HepG2 (cell line): ENCODE results near the gene CCT5. TPM values are rescaled to one million over a fixed set of nuclear protein-coding genes. Genes with fewer than 3 reads are reported as not detected.

Experiments used
- MZF1 ChIP-seq: sonication (generic); formaldehyde crosslinking; IDR thresholded peaks from 2 replicates; pipeline ENCODE4 v1.8.1; 2023; ENCODE audit warnings: mild to moderate bottlenecking, missing genetic modification reagents, borderline replicate concordance
- NR2C2 ChIP-seq: sonication (generic); formaldehyde crosslinking; IDR thresholded peaks from 2 replicates; pipeline ENCODE4 v1.4.0; 2020; ENCODE audit warnings: missing genetic modification reagents, mild to moderate bottlenecking, moderate library complexity, borderline replicate concordance
- RORA ChIP-seq: sonication (generic); formaldehyde crosslinking; IDR thresholded peaks from 2 replicates; pipeline ENCODE4 v1.5.0; 2020; ENCODE audit warnings: mild to moderate bottlenecking, missing genetic modification reagents, moderate library complexity
- SIX4 ChIP-seq: sonication (generic); formaldehyde crosslinking; IDR thresholded peaks from 2 replicates; pipeline ENCODE4 v1.4.0; 2020; ENCODE audit warnings: missing genetic modification reagents
- SP5 ChIP-seq: IDR thresholded peaks from 2 replicates; pipeline ENCODE4 v1.6.1; 2016; ENCODE audit warnings: low read depth, borderline replicate concordance
- ZNF441 ChIP-seq: sonication (generic); formaldehyde crosslinking; IDR thresholded peaks from 2 replicates; pipeline ENCODE4 v1.7.0; 2021; ENCODE audit warnings: missing genetic modification reagents, borderline replicate concordance
- polyA plus RNA-seq, 8 experiments: library from polyadenylated mRNA; depleted of rRNA in 3 of 8; stranded (reverse) in 7 of 8; unstranded in 1 of 8; fragments of >200 nt; fragmentation: Illumina TruSeq in 4 of 8; extraction: Trizol in 4 of 8; gene quantifications; 2 replicates each; pipeline versions ENCODE4 v1.2.1 to v1.2.3, GENCODE V29; 2011 to 2016; ENCODE audit warnings: low read depth in 4 of 8, missing spikeins in 1 of 8, mixed read lengths in 1 of 8; ENCODE audit not compliant: insufficient read depth in 1 of 8
- total RNA-seq, 5 experiments: library from RNA; depleted of rRNA; stranded (reverse); fragments of >200 nt; fragmentation: Illumina TruSeq; extraction: Trizol; gene quantifications; 2 replicates each; pipeline ENCODE4 v1.2.3, GENCODE V29; 2016; ENCODE audit warnings: low read depth in 1 of 5
- TF ChIP-seq, protein P1 (sequence below): sonication (generic); formaldehyde crosslinking; IDR thresholded peaks from 2 replicates; pipeline ENCODE4 v1.5.0; 2020; ENCODE audit warnings: missing genetic modification reagents
- TF ChIP-seq, protein P2 (sequence below): sonication (generic); formaldehyde crosslinking; IDR thresholded peaks from 2 replicates; pipeline ENCODE4 v1.5.0; 2020; ENCODE audit warnings: mild to moderate bottlenecking, missing genetic modification reagents, borderline replicate concordance
- TF ChIP-seq, protein P3 (sequence below): sonication (generic); formaldehyde crosslinking; conservative IDR thresholded peaks from 2 replicates; pipeline ENCODE4 v1.8.1; 2023; ENCODE audit warnings: missing genetic modification reagents
- TF ChIP-seq, protein P4 (sequence below): sonication (generic); formaldehyde crosslinking; IDR thresholded peaks from 2 replicates; pipeline ENCODE4 v1.4.0; 2020; ENCODE audit warnings: missing genetic modification reagents
- TF ChIP-seq, protein P5 (sequence below): sonication (generic); formaldehyde crosslinking; IDR thresholded peaks from 2 replicates; pipeline ENCODE4 v1.4.0; 2020; ENCODE audit warnings: mild to moderate bottlenecking, missing genetic modification reagents, borderline replicate concordance
- TF ChIP-seq, protein P6 (sequence below): sonication (generic); formaldehyde crosslinking; IDR thresholded peaks from 2 replicates; pipeline ENCODE4 v1.9.0; 2021; ENCODE audit warnings: missing genetic modification reagents, mild to moderate bottlenecking, borderline replicate concordance

The CCT5 gene
- total and polyA plus RNA-seq, 2 of the 13 experiments (the other 11 are each of a cell fraction or from before 2014, with no cell fraction given), result 319 to 708 TPM

DNA sequence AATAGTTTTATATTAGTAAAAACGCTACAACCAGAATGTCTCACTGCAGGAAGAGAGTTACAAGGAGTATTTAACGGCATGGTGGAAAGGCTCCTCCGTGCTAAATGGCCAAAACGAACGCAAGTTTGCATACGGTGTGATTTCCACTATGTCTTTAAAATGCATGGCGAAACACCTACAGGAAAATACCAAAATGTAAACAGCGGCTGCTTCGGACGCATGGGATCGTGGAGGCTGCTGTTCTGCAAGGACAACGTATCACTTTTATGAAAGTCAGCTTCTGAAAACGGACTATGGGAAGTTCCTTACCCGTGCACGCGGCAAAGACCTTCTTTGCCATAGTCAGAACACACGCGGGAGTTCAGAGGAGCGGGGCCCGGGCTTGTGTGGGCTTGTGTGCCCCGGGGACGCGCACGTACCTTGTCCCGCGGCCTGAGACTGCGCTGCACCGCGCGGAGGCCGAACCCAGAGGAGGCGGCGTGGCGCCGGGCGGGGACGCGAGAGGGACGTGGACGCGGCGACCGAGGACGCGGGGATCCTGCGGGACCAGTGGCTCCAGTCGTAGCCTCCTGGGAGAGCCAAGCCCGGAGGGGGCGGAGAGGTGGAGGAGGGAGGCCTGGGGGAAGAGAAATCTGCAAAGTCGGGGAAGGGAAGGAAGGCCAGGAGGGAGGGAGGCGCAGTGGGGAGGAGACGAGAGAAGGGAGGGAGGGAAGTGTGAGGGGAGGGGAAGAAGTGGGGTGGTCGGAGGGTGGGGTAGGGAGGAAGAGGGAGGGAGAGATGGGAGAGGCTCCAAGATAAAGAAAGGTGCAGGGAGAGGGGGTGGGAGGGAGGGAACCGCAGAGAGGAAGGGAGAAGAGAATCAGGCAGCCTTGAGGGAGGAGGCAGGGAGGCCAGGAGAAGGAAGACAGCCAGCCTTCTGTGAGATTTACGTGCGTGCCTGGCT lies 57.4 kb downstream of the CCT5 start, which contains the start of gene CMBL (continued):
- TF ChIP-seq, protein P1, sequence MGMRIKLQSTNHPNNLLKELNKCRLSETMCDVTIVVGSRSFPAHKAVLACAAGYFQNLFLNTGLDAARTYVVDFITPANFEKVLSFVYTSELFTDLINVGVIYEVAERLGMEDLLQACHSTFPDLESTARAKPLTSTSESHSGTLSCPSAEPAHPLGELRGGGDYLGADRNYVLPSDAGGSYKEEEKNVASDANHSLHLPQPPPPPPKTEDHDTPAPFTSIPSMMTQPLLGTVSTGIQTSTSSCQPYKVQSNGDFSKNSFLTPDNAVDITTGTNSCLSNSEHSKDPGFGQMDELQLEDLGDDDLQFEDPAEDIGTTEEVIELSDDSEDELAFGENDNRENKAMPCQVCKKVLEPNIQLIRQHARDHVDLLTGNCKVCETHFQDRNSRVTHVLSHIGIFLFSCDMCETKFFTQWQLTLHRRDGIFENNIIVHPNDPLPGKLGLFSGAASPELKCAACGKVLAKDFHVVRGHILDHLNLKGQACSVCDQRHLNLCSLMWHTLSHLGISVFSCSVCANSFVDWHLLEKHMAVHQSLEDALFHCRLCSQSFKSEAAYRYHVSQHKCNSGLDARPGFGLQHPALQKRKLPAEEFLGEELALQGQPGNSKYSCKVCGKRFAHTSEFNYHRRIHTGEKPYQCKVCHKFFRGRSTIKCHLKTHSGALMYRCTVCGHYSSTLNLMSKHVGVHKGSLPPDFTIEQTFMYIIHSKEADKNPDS (CRISPR knock-in tag), result no peak
- no peak for TF ChIP-seq ZNF441 (CRISPR knock-in tag)
- TF ChIP-seq, protein P2, sequence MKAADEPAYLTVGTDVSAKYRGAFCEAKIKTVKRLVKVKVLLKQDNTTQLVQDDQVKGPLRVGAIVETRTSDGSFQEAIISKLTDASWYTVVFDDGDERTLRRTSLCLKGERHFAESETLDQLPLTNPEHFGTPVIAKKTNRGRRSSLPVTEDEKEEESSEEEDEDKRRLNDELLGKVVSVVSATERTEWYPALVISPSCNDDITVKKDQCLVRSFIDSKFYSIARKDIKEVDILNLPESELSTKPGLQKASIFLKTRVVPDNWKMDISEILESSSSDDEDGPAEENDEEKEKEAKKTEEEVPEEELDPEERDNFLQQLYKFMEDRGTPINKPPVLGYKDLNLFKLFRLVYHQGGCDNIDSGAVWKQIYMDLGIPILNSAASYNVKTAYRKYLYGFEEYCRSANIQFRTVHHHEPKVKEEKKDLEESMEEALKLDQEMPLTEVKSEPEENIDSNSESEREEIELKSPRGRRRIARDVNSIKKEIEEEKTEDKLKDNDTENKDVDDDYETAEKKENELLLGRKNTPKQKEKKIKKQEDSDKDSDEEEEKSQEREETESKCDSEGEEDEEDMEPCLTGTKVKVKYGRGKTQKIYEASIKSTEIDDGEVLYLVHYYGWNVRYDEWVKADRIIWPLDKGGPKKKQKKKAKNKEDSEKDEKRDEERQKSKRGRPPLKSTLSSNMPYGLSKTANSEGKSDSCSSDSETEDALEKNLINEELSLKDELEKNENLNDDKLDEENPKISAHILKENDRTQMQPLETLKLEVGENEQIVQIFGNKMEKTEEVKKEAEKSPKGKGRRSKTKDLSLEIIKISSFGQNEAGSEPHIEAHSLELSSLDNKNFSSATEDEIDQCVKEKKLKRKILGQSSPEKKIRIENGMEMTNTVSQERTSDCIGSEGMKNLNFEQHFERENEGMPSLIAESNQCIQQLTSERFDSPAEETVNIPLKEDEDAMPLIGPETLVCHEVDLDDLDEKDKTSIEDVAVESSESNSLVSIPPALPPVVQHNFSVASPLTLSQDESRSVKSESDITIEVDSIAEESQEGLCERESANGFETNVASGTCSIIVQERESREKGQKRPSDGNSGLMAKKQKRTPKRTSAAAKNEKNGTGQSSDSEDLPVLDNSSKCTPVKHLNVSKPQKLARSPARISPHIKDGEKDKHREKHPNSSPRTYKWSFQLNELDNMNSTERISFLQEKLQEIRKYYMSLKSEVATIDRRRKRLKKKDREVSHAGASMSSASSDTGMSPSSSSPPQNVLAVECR (CRISPR knock-in tag), result peak; percentile 52; the same call in 1 of the 2 replicates
- no peak for TF ChIP-seq RORA
- TF ChIP-seq SP5 (CRISPR knock-in tag), result 0 out of 2 replicates have a peak, but pooled peaks have one; percentile 31
- no peak for TF ChIP-seq SIX4 (CRISPR knock-in tag)
- TF ChIP-seq, protein P3, sequence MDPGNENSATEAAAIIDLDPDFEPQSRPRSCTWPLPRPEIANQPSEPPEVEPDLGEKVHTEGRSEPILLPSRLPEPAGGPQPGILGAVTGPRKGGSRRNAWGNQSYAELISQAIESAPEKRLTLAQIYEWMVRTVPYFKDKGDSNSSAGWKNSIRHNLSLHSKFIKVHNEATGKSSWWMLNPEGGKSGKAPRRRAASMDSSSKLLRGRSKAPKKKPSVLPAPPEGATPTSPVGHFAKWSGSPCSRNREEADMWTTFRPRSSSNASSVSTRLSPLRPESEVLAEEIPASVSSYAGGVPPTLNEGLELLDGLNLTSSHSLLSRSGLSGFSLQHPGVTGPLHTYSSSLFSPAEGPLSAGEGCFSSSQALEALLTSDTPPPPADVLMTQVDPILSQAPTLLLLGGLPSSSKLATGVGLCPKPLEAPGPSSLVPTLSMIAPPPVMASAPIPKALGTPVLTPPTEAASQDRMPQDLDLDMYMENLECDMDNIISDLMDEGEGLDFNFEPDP (CRISPR knock-in tag), result no peak
- TF ChIP-seq, protein P4, sequence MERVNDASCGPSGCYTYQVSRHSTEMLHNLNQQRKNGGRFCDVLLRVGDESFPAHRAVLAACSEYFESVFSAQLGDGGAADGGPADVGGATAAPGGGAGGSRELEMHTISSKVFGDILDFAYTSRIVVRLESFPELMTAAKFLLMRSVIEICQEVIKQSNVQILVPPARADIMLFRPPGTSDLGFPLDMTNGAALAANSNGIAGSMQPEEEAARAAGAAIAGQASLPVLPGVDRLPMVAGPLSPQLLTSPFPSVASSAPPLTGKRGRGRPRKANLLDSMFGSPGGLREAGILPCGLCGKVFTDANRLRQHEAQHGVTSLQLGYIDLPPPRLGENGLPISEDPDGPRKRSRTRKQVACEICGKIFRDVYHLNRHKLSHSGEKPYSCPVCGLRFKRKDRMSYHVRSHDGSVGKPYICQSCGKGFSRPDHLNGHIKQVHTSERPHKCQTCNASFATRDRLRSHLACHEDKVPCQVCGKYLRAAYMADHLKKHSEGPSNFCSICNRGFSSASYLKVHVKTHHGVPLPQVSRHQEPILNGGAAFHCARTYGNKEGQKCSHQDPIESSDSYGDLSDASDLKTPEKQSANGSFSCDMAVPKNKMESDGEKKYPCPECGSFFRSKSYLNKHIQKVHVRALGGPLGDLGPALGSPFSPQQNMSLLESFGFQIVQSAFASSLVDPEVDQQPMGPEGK (CRISPR knock-in tag), result 0 out of 2 replicates have a peak, but pooled peaks have one; percentile 24
- TF ChIP-seq, protein P5, sequence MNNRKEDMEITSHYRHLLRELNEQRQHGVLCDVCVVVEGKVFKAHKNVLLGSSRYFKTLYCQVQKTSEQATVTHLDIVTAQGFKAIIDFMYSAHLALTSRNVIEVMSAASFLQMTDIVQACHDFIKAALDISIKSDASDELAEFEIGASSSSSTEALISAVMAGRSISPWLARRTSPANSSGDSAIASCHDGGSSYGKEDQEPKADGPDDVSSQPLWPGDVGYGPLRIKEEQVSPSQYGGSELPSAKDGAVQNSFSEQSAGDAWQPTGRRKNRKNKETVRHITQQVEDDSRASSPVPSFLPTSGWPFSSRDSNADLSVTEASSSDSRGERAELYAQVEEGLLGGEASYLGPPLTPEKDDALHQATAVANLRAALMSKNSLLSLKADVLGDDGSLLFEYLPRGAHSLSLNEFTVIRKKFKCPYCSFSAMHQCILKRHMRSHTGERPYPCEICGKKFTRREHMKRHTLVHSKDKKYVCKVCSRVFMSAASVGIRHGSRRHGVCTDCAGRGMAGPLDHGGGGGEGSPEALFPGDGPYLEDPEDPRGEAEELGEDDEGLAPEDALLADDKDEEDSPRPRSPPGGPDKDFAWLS (CRISPR knock-in tag), result no peak
- TF ChIP-seq, protein P6, sequence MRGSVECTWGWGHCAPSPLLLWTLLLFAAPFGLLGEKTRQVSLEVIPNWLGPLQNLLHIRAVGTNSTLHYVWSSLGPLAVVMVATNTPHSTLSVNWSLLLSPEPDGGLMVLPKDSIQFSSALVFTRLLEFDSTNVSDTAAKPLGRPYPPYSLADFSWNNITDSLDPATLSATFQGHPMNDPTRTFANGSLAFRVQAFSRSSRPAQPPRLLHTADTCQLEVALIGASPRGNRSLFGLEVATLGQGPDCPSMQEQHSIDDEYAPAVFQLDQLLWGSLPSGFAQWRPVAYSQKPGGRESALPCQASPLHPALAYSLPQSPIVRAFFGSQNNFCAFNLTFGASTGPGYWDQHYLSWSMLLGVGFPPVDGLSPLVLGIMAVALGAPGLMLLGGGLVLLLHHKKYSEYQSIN (CRISPR knock-in tag), result no peak
- TF ChIP-seq NR2C2, result no peak
- no peak for TF ChIP-seq MZF1 (CRISPR knock-in tag)
